HG02840 (cell line): ENCODE results near the gene VMAC.

ENCODE experiments used
- ATAC-seq: cut with Tn5 transposase; IDR thresholded peaks from one replicate; pipeline ENCODE4 v1.9.1; 2021; ENCODE audit warnings: mild to moderate bottlenecking, moderate library complexity, moderate number of reproducible peaks; ENCODE audit not compliant: unreplicated experiment, low FRiP score

The VMAC gene

DNA sequence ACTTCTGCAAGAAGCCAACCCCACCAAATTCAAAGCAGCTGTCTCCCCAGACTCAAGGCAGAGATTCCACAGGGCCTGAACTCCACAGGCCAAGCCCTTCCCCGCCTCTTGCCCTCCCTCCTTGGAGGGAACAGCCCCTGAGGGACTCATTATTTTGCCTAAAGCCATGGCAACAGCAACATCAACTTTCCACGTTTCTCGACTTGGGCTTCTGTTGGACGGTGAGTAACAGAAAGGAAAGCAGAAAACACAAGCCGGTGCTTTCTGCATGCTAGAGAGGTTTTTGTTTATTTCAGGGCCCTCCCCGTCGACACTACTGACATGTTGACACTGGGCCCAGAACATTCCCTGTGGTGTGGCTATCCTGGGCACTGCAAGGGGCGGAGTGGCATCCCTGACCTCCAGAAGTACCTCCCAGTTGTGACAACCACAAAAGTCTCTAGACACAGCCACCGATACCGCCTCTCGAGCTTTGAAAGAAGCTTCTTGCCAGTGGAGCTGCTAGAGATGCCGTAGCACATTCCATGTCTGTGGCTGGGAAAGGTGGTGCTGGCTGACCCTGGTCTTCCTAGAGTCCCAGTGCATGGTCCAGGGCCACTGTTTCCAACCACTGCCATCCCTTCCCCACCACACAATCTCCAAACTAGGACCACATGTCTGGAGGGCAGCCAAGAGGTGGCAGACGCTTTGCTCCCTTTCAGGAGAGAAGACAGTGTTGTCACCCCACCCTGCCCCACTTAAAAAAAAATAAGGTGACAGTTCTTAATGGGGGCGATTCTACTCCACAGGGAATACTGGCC, 22.2 kb downstream of the VMAC start:
- ATAC-seq: no peak

DNA sequence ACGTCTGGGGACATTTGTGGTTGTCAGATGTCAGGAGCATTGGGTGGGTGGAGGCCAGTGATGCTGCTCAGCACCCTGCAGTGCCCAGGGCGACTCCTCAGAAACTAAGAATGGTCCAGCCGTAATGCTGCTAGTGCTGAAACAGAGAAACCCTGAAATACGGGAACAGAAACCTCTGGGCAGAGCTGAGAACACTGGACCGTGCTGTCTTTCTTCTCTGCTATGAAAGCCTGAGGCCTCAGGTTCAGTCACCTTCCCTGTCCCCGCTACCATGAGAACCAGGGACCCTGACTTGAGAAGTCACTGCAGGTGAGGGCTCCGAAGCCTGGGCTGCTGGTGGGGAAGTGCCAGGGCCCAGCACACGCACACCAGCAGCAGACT, 22.8 kb downstream of the VMAC start:
- no peak for ATAC-seq

DNA sequence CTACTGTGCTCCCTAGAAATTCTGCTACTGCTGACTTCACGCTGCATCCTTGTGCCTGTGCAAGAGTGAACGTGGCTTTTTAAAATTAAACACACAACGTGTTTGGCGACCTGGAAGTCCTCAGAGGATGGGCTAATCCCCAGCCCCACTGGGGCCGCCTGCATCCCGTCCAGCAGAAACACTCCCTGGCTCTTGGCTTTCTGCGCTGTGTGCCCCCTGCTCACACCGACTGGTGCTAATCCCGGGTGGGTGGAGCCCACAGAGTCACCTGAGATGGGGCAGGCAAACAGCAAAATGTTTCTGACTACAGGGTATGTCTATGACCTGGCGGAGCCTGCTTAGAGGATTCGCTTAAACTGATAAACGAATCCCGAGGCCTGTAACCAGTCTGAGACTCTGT, 24.5 kb downstream of the VMAC start:
- no peak for ATAC-seq

DNA sequence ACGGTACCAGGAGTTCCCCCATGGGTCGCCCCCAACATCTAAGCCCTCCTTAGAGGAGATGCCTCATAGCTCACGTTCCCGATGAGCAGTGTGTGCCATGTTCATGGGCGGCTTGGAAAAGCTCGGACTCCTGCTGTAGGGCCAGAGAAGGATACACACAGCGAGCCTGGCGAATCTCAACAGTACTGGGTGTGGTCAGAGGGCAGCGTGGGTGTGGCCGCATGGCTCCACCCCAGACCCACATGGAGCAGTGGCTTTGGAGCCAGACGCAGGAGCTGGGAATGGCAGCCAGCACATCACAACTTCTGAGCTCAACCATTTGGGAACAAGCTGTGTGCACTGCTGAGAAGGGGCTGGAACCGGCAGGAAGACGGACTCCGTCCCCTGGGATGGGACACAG, 25.0 kb downstream of the VMAC start:
- no peak for ATAC-seq

DNA sequence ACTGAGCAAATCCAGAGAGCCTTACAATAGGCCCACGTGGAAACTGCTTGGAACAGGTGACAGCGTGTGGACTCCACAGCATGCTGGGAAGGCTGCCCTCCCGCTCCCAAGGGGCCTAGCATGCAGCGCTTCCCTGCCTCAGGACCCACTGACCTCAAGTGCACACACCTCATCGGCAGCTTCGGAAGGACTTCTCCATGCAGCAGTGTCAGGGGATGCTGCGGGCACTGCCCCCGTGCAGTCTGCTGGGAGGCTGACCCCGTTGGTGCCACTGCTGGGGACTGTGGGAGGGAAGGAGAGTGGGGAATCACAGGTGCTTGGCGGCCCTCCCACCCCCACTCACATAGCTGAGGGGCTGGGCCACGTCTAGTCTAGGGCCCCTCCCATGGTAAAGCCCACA, 26.6 kb downstream of the VMAC start:
- ATAC-seq: no peak

DNA sequence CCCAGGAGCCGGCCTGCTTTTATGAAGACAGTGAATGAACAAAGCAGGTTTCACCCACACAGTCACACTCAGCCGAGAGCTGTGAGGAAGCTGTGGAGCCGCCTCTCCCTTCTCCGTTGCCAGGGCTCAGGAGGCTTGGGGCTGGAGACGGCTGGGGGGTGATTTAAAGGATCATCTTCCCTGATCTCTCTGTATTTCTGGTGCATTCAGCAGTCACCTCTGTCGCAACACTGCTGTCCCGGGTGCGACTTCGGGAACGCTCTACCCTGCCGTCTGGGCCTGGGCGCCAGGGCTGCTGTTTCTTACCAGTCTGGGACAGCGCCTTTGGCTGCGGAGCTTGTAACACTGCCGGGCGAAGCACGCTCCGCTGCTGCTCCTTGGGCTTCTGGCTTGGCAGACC, 27.5 kb downstream of the VMAC start:
- ATAC-seq: no peak

DNA sequence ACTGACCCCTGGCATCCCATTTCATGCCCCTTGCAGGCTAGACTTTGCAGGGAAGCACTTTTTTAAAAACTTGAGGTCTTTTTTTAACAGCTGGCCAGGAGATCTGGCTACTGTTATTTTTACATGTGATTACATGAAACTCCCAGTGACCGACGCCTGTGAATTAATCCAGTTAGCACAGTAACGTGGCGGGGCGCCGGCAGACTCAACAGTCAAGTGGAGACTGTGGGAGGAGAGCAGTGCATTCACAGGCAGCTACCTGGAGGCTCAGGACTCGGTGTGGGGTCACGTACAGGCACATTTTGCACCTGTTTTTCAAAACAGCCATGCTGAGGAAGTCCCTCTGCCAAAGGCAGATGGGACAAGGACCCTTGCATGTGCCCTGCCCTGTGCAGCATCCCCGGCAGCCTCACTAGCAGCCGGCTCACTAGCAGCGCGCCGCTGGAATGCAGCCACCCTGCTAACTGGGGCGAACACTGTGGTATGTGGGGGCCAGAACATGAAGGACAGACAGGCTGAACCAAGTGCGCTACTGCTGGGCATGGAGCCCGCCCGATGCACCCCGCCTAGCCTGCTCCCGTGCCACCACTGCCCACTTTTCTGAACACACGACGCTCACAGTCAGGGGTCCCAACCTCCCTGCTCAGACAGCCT, 28.1 kb downstream of the VMAC start:
- ATAC-seq: no peak

DNA sequence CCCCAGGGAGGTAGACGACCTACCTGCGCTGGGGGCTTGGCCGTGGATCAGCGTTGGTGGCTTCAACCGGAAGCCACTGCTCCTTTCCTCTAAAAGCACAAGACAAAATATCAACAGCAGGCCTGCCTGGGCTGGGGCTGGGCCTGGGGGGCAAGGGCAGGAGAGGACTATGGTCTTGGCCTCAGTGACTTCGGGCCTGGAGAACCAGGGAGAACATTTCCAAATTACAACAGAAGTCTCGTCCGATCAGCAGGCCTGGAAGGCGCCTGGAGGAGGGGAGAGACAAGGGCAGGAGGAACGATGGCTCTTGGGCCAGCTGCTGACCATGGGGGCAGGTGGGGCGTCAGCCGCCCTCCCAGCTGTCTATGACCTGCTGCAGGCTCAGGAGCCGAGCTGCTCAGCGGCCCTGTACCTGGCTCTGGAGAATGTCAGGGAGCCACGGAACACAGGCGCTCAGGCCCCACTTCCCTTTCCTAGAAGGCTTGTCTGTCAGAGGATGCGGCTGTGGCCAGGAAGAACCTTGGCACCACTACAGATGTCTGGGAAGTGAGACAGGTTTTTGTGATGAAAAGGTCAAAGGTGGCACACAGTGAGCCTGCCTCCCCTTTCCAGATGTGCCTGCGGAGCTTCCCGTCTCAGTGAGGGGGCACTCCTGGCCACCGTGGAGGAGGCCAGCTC, 28.9 kb downstream of the VMAC start:
- ATAC-seq: no peak

DNA sequence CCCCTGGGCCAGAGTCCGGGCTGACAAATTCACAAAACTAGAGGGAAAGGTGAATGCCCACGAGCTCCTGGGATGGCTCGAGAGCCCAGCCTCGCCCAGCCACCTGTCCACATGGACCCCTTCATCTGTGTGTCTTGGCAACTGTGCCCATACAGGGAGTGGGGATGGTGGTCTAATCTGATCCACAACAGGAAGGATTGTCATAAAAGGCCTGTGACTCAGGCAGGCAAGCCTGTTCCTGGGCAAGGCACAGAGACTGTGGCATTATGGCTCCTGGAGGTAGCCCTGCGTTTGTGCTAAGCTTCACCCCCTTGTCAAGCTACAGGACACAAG, 29.4 kb downstream of the VMAC start:
- no peak for ATAC-seq

DNA sequence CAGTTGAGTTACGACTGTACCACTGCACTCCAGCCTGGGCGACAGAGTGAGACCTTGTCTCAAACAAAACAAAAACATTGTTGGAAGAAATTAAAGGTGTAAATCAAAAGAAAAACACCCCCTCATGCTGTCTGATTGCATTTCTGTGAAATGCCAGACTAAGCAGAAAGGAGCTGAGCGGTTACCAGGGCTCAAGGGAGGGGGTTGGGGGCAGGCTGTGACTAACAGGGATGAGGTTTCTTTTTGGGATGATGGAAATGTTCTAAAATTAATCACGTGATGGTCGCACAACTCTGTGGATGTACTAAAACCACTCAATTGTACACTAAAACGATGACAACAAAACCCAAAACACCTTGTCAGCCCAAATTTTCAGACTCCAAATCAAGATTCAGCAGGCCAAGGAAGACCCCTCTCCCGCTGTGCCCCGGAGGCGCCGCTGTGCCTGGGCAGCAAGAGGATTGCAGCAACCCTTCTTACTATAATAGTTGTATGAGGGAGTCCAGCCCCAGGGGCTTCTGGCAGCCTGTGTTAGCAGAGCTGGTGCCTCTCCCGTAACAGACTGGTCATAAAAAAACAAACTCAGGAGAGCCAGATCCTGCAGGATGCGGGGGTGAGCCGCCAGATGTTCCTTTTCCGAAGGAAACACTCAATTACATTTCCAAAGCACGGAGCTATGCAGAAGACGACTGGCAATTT, 30.3 kb downstream of the VMAC start:
- ATAC-seq: no peak

DNA sequence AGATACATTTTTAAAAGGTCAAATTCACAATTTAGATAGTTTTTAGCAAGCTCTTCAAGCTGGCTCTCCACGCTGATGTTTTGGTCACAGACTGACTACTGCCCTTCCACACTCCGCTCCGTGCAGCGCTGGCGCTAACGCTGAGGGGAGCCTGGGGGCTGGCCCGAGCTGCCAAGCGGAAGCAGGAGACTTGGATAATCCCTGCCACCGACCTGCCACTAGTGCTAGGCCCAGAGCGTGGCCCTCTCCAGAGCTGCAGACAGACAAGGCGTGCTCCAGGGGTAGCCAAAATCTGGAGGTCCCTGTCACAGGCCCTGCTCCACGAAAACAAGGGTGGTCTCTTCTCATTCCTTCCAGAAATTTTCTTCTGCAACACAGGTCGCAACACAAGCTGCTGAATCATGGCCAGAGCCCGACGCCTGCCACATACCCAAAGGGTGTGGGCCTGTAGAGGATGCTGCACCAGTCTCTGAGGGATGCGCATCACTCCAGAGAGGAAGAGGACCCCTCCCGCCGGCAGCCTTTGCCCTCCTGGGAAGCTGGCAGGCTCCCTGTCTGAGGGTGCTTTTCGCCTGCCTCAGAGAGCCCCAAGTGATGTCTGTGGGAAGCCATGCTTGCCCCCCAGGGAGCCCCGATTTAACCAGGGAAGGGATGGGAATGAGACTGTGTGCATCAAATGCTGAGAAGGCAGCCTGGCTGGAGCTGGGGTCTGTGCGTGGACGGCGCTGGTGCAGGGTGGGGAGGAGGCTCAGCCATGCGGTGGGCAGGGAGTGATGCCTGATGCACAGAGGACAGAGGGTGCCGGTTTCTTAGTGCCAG, 31.0 kb downstream of the VMAC start:
- no peak for ATAC-seq

DNA sequence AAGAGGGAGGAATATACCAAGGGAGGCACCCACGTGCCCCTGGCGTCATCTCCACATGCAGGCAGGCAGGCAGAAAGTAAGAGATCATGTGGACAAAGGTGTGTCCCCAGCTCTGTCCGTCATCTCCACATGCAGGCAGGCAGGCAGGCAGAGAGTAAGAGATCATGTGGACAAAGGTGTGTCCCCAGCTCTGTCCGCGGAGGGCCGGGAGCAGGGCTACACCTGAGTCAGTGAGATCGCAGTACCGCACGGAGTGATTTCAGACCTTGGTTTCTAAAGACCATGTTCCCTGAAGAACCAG, 31.6 kb downstream of the VMAC start:
- ATAC-seq: no peak

DNA sequence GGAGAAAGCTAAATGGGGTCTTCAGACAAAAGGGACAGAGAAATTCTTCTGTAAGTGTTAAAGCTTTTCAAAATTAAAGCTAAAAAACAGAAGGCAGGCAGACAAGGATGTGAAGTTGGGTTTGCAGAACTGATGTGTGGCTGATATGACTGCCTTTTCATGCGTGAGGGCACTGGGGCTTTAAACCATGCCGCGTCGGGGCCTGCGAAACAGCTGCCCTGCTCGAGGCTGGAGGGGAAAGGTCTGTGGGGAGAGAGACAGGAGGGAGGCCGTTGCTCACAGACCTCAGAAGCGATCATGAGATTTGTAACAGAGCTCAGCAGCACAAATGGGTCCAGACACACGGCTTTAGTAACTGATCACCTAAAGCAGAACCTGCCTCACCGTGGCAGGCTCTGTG, 32.9 kb downstream of the VMAC start:
- no peak for ATAC-seq

DNA sequence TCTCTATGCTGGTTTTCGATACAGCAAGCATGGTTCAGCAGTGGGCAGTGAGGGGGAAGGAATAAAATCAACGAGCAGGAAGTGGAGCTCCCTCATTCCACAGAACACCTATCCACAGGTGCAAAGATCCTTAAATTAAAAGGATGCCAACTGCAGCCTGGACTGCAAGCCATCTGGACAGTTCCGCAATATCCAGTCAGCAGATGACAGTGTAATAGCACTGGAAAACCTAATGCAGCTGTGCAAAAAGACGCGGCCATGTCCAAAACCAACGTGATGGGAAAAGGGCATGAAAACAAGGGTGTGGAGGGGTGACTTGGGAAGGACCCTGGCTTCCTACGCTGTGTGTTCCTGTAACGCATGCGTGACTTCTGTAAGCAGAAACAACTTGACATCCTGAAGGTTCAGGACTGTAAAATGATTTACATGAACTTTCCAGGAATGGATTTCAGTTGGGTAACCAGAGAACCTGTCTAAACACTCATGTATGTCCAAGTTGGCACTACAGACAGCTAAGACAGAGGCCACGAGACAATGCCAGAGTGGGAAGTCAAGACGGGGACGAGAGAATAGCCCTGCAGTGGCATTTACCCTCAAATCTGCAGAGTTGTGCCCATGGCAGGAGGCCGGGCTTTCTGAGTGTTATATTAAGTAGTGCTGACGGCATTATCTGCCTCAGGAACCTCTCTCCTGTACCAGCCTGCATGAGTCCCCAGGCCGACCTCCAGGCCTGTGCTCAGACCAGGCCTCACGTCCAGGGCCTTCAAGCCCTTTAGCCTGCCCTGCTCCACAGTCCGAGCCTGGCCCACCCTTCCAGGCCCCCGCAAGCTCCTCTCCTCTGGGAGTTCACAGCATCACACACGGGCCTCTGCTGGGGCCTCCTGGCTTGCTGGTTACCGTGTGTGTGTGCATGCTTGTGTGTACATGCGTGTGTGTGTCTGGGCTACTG, 35.9 kb downstream of the VMAC start:
- no peak for ATAC-seq

DNA sequence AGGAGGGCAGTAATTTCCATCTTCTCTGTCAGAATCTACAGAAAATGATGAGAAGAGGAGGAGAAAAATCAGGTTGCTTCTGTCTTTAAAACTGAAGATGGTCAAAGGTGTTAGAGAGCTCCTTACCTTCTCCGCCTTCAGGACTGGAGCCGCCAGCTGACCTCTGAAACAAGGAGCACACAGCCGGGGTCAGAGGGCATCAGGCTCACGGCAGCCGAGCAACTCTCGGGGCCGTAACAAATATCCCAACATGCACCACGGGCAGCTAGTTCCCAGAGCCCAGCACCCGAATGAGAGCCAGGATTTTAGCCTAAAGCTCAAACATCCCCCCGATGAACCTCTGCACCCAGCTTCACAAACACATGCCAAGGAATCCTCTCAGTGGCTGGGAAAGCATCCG, 37.0 kb downstream of the VMAC start:
- ATAC-seq: no peak

DNA sequence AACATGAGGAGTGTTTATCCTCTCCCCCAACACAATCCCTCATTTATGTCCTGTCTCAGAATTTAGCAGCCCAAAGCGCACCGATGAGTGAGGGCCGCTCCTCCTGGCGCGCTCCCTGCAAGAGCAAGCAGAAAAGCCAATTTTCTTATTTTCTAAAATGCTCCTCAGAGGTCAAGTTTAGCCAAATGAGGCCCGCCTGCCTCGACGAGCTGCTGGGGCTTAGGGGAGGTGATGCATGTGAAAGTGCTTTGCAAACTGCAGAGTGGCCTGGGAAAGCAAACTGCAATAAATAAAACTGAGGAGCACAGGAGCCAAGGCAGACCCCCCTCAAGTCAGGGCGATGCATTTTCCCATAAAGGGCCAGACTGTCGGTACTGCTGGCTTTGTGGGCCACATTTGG, 38.4 kb downstream of the VMAC start:
- ATAC-seq: no peak

DNA sequence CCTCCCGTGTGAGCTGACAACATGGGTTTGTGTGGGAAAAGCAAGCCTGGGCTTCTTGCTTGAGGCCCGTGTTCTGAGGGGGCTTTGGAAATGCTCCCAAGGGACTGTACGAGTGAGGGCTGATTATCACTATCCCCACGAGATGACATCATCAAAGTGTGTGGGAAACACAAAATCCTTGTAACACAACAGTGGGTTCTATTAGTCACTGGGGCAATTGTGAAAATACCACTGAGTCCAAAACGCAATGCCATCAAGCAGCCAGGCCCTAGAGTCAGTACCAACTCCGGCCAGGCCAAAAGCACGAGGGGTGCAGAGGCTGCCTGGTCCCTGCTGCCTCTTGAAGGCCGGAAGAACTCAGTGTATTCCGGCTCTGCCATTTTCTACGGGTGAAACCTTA, 39.0 kb downstream of the VMAC start:
- no peak for ATAC-seq

DNA sequence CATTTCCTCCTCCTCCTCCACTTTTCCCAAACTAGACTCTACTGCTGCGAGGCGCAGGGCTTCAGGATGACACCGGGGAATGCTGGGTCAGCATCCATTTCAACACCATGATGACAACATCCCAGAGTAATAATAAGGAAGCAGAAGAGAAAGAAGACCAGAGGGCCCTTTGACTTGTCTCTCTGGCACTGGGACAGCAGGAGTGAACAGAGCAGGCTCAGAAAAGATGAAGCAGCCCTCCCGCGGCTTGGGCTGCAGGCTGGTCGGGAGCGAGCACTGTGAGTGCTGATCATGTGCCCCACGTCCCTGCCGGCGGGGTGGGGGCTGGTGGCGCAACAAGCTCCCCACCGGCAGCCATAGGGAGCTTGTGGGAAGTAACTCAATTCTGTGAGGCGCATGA, 42.8 kb downstream of the VMAC start:
- no peak for ATAC-seq

DNA sequence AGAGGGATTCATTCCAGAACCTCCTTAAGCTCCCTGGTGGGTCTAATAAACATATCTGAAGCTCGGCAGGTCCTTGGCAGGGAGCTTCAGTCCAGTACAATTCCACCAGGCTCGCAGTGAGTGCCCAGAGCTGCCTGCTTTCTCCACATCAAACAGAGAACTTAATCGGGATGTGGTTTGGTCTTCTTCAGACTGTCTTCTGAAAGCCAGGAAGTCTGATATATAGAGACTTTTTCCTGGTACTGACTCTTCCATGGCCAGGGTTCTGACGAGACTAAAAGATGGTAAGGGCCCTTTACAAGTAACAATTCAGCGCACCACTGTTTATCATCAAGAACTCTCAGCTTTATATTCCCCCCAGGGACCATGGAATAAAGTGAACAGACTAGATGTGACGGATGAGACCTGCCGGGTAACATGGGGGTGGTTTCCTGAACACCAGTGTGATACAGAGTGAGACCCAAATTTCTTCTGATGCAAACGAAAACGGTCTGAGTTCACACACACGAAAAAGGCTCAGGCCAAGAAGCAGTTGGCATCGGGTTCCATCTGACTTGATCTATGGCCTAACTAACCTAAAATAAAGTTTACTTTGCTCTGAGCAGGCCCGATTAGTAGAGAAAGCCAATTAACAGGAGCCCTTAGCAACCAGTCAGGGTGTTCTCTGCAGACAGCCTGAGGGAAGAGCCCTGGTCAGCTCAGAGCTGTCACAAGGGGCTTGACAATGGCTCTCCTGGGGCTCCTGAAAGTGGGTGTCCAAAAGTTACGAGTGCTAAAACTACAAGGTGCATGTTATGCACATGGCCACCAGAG, 44.3 kb downstream of the VMAC start:
- ATAC-seq: no peak
